ENCODE data around the gene GATD1. TPM values are rescaled to one million over a fixed set of nuclear protein-coding genes. Genes with fewer than 3 reads are reported as not detected.

Gene GATD1
- total RNA-seq, 1 experiment from 2014 or later, result 88.7 TPM

- POLR2A ChIA-PET, result interaction anchor here (1.1 kb wide), 1 partner anchor 19 kb away, joined by 4 read pairs; no protein-coding TSS in a partner anchor
- RAD21 ChIA-PET (ENCODE audit: low non-redundant PET in 1 of 2, low total read pairs in 2 of 2, uncharacterized antibody in 2 of 2, unreplicated experiment in 2 of 2), result no interaction called here
- no peak for DNase-seq (ENCODE audit: low read depth, low spot score)
These were observed 38.6 kb upstream of the GATD1 start for GRCh38 chr11:815675-816432.

GRCh38 chr11:813456-814096, 36.3 kb upstream of the GATD1 start:
- ChIA-PET POLR2A (no interaction called here), CTCF (no interaction called here), RAD21 (ENCODE audit: low non-redundant PET in 1 of 2, low total read pairs in 2 of 2, uncharacterized antibody in 2 of 2, unreplicated experiment in 2 of 2) (no interaction called here)
- ATAC-seq, result peak; percentile 3; the same call in 1 of the 2 replicates
- Histone ChIP-seq H4K20me1 (ENCODE audit: insufficient read depth) (peaks cover 17% of the 10 kb centered on the region; the same call in 1 of the 2 replicates), H3K4me1 (ENCODE audit: control insufficient read depth in 1 of 2, insufficient read depth in 2 of 2, low read length in 2 of 2) (peaks cover 14 to 48% of the 10 kb centered on the region in 2 experiments), H3K9ac (ENCODE audit: low read length) (peak overlapping the region; percentile 14; the same call in 1 of the 2 replicates), H3K9me3 (ENCODE audit: control insufficient read depth in 1 of 2, insufficient read depth in 1 of 2, low read depth in 1 of 2, low read length in 2 of 2) (no peaks in the 10 kb centered on the region), H3K4me3 (replicated peaks in 1 of 2; ENCODE audit: low read depth in 1 of 2, low read length in 2 of 2) (no peak overlapping the region), H3K36me3 (ENCODE audit: control insufficient read depth in 1 of 2, insufficient read depth in 2 of 2, low read length in 2 of 2) (peaks cover 21 to 38% of the 10 kb centered on the region in 2 experiments), H3K4me2 (ENCODE audit: low read length) (no peak overlapping the region), H2AFZ (ENCODE audit: low read depth, low read length, poor library complexity, severe bottlenecking) (no peak overlapping the region), H3K79me2 (ENCODE audit: insufficient read depth, low read length) (peaks cover 41% of the 10 kb centered on the region), H3K9me2 (ENCODE audit: insufficient read depth) (no peaks in the 10 kb centered on the region), H3K27ac (ENCODE audit: low read depth, low read length) (peak overlapping the region; percentile 93), H3K27me3 (ENCODE audit: insufficient read depth, low read length) (no peaks in the 10 kb centered on the region)
- TF ChIP-seq SIN3A (IDR thresholded peaks at IDR 0.05; ENCODE audit: low read depth), result no peak
- TF ChIP-seq POLR2AphosphoS5 (IDR thresholded peaks at IDR 0.05; ENCODE audit: low read depth, low read length), result peak; percentile 51
- intact Hi-C loops (cut with micrococcal nuclease), result no loop called here
- DNase-seq (ENCODE audit: low read depth, low spot score), result no peak
- BruUV-seq (replicated peaks), result no TSS peak

More at GRCh38 chr11:815675-816432, 38.6 kb upstream of the GATD1 start:
- H3K9ac ChIP-seq (ENCODE audit: low read length), result no peak overlapping the region
- no TSS peak for BruUV-seq (replicated peaks)
- no peaks in the 10 kb centered on the region for H3K27me3 ChIP-seq (ENCODE audit: insufficient read depth, low read length)
- no peak for TF ChIP-seq MAX (IDR thresholded peaks at IDR 0.05)
- intact Hi-C loops (cut with micrococcal nuclease), result no loop called here
- no peaks in the 10 kb centered on the region for H3K9me3 ChIP-seq (ENCODE audit: control insufficient read depth in 1 of 2, insufficient read depth in 1 of 2, low read depth in 1 of 2, low read length in 2 of 2)
- H3K79me2 ChIP-seq (ENCODE audit: insufficient read depth, low read length), result peaks cover 32% of the 10 kb centered on the region
- H3K4me2 ChIP-seq (ENCODE audit: low read length), result no peak overlapping the region
- H3K36me3 ChIP-seq (ENCODE audit: control insufficient read depth in 1 of 2, insufficient read depth in 2 of 2, low read length in 2 of 2), result peaks cover 18 to 28% of the 10 kb centered on the region in 2 experiments
- peaks cover 24 to 58% of the 10 kb centered on the region in 2 experiments for H3K4me1 ChIP-seq (ENCODE audit: control insufficient read depth in 1 of 2, insufficient read depth in 2 of 2, low read length in 2 of 2)
- H3K27ac ChIP-seq (ENCODE audit: low read depth, low read length), result peak overlapping the region; percentile 38; the same call in 1 of the 2 replicates
- H3K4me3 ChIP-seq (replicated peaks in 1 of 2; ENCODE audit: low read depth in 1 of 2, low read length in 2 of 2), result no peak overlapping the region
- peaks cover 17% of the 10 kb centered on the region; the same call in 1 of the 2 replicates for H4K20me1 ChIP-seq (ENCODE audit: insufficient read depth)
- no peaks in the 10 kb centered on the region for H3K9me2 ChIP-seq (ENCODE audit: insufficient read depth)
- H2AFZ ChIP-seq (ENCODE audit: low read depth, low read length, poor library complexity, severe bottlenecking), result no peak overlapping the region
- no peak for ATAC-seq
- CTCF ChIA-PET, result no interaction called here
